H1 (cell line): ENCODE data around the gene ALPL. TPM values are rescaled to one million over a fixed set of nuclear protein-coding genes. Genes with fewer than 3 reads are reported as not detected.

Source experiments
- CTCF ChIA-PET: fragments of 300-600 bp; sonication (Branson Sonifier 250); formaldehyde crosslinking; loops from one replicate; lab custom pipeline; 2021; ENCODE audit not compliant: partially characterized antibody; lab: Charles Lee
- POLR2A ChIA-PET: fragments of 300-600 bp; sonication (Branson Sonifier 250); formaldehyde crosslinking; loops from one replicate; lab custom pipeline; 2021; ENCODE audit warnings: inconsistent platforms; ENCODE audit not compliant: partially characterized antibody; lab: Charles Lee
- DNase-seq, 2 experiments: peaks; one replicate each; pipeline versions ENCODE4 v3.0.0 to v3.0.0-alpha.2; 2010 to 2022; ENCODE audit warnings: low spot score in 2 of 2, low read depth in 1 of 2, mixed read lengths in 1 of 2
- FAIRE-seq: peaks from 2 replicates; lab custom pipeline; 2011; peaks lifted over from hg19 to GRCh38; lab: Jason Lieb, UNC
- H2AFZ ChIP-seq: 2 replicates; pipeline ENCODE4 v1.8.1; 2012; ENCODE audit warnings: low read length, inconsistent platforms
- H2AK5ac ChIP-seq: 2 replicates; pipeline ENCODE4 v1.6.1; 2013; ENCODE audit warnings: low read depth, low read length
- H2BK120ac ChIP-seq: replicated peaks from 2 replicates; pipeline ENCODE3; 2013; ENCODE audit warnings: low read depth, low read length, inconsistent platforms
- H2BK12ac ChIP-seq: 2 replicates; pipeline ENCODE4 v1.6.1; 2013; ENCODE audit warnings: low read depth, low read length
- H2BK15ac ChIP-seq: 2 replicates; pipeline ENCODE4 v1.6.1; 2013; ENCODE audit warnings: low read length
- H2BK20ac ChIP-seq: 2 replicates; pipeline ENCODE4 v1.6.1; 2013; ENCODE audit warnings: low read length
- H2BK5ac ChIP-seq: 2 replicates; pipeline ENCODE4 v1.6.1; 2013; ENCODE audit warnings: low read depth, low read length
- H3K14ac ChIP-seq: 2 replicates; pipeline ENCODE4 v1.6.1; 2013; ENCODE audit warnings: inconsistent platforms; ENCODE audit not compliant: insufficient read length
- H3K18ac ChIP-seq: 2 replicates; pipeline ENCODE4 v1.6.1; 2013; ENCODE audit warnings: low read length; ENCODE audit errors: extremely low read depth
- H3K23ac ChIP-seq: 2 replicates; pipeline ENCODE4 v1.6.1; 2013; ENCODE audit warnings: inconsistent platforms; ENCODE audit not compliant: insufficient read length
- H3K23me2 ChIP-seq: 2 replicates; pipeline ENCODE4 v1.6.1; 2013; ENCODE audit warnings: low read depth, low read length
- H3K27ac ChIP-seq: 2 replicates; pipeline ENCODE4 v1.6.1; 2011; ENCODE audit warnings: low read depth, low read length, inconsistent platforms
- H3K27me3 ChIP-seq, 4 experiments: replicated peaks in 1 of 4; 1 replicate in 1 of 4; 2 replicates in 3 of 4; pipeline versions ENCODE4 v1.6.1 to v1.8.1; 2011 to 2013; ENCODE audit warnings: low read length in 3 of 4, mild to moderate bottlenecking in 3 of 4, inconsistent platforms in 2 of 4, mixed read lengths in 2 of 4, moderate library complexity in 1 of 4; ENCODE audit not compliant: control insufficient read depth in 3 of 4, insufficient read depth in 3 of 4; ENCODE audit errors: extremely low read depth in 1 of 4
- H3K36me3 ChIP-seq, 4 experiments: 2 replicates each; pipeline versions ENCODE4 v1.6.1 to v1.8.1; 2011 to 2013; ENCODE audit warnings: mild to moderate bottlenecking in 4 of 4, low read length in 3 of 4, moderate library complexity in 2 of 4, control low read depth in 1 of 4, inconsistent platforms in 1 of 4; ENCODE audit not compliant: insufficient read depth in 4 of 4, control insufficient read depth in 2 of 4
- H3K4ac ChIP-seq: replicated peaks from 2 replicates; pipeline ENCODE3; 2013; ENCODE audit warnings: low read length, low read depth, mixed read lengths, inconsistent platforms; ENCODE audit not compliant: insufficient read length
- H3K4me1 ChIP-seq, 4 experiments: replicated peaks in 1 of 4; 1 replicate in 1 of 4; 2 replicates in 3 of 4; pipeline versions ENCODE4 v1.6.1 to v1.8.1; 2011 to 2013; ENCODE audit warnings: low read length in 3 of 4, inconsistent platforms in 2 of 4, mixed read lengths in 1 of 4; ENCODE audit not compliant: insufficient read depth in 4 of 4, control insufficient read depth in 3 of 4
- H3K4me2 ChIP-seq, 2 experiments: 2 replicates each; pipeline versions ENCODE4 v1.6.1 to v1.8.1; 2011 to 2013; ENCODE audit warnings: low read depth in 2 of 2, low read length in 2 of 2, control low read depth in 1 of 2, inconsistent platforms in 1 of 2, mild to moderate bottlenecking in 1 of 2; ENCODE audit not compliant: insufficient read depth in 1 of 2
- H3K4me3 ChIP-seq, 4 experiments: fragments of 200-600, 300-600 bp in 1 of 4; sonication (generic), shearing (Covaris generic), sonication (Bioruptor Twin) in 1 of 4; 2 replicates each; pipeline versions ENCODE4 v1.5.1 to v1.8.1; 2011 to 2016; ENCODE audit warnings: low read length in 4 of 4, low read depth in 3 of 4, control low read depth in 2 of 4, inconsistent platforms in 2 of 4, mild to moderate bottlenecking in 2 of 4, mixed read lengths in 1 of 4, moderate library complexity in 1 of 4; ENCODE audit not compliant: insufficient read depth in 2 of 4; ENCODE audit errors: extremely low read depth in 1 of 4
- H3K56ac ChIP-seq: replicated peaks from 2 replicates; pipeline ENCODE3; 2013; ENCODE audit warnings: low read depth, mild to moderate bottlenecking, mixed read lengths, low read length, inconsistent platforms; ENCODE audit not compliant: insufficient read length
- H3K79me1 ChIP-seq: 2 replicates; pipeline ENCODE4 v1.6.1; 2013; ENCODE audit warnings: low read depth, low read length, control low read depth
- H3K79me2 ChIP-seq, 2 experiments: 2 replicates each; pipeline versions ENCODE4 v1.6.1 to v1.8.1; 2012 to 2013; ENCODE audit warnings: low read length in 2 of 2, mild to moderate bottlenecking in 2 of 2, inconsistent platforms in 1 of 2; ENCODE audit not compliant: insufficient read depth in 2 of 2, control insufficient read depth in 1 of 2
- H3K9ac ChIP-seq, 4 experiments: replicated peaks in 1 of 4; 1 replicate in 1 of 4; 2 replicates in 3 of 4; pipeline versions ENCODE4 v1.6.1 to v1.8.1; 2011 to 2013; ENCODE audit warnings: low read depth in 3 of 4, low read length in 3 of 4, control low read depth in 2 of 4, mild to moderate bottlenecking in 2 of 4, moderate library complexity in 2 of 4, inconsistent platforms in 1 of 4; ENCODE audit errors: extremely low read depth in 1 of 4
- H3K9me3 ChIP-seq, 2 experiments: 2 replicates each; pipeline versions ENCODE4 v1.6.1 to v1.8.1; 2012 to 2013; ENCODE audit warnings: mild to moderate bottlenecking in 2 of 2, moderate library complexity in 2 of 2, control low read depth in 1 of 2, inconsistent platforms in 1 of 2, low read depth in 1 of 2, low read length in 1 of 2, mixed read lengths in 1 of 2; ENCODE audit not compliant: insufficient read depth in 2 of 2
- H4K20me1 ChIP-seq, 2 experiments: replicated peaks in 1 of 2; 2 replicates each; pipeline versions ENCODE3 to v1.8.1; 2011 to 2013; ENCODE audit warnings: inconsistent platforms in 2 of 2, low read length in 2 of 2, mild to moderate bottlenecking in 1 of 2; ENCODE audit not compliant: insufficient read depth in 2 of 2, control insufficient read depth in 1 of 2
- H4K5ac ChIP-seq: 2 replicates; pipeline ENCODE4 v1.6.1; 2013; ENCODE audit warnings: low read length, low read depth, mixed read lengths, inconsistent platforms; ENCODE audit not compliant: insufficient read length
- H4K8ac ChIP-seq: 2 replicates; pipeline ENCODE4 v1.8.0; 2013; ENCODE audit warnings: mild to moderate bottlenecking, moderate library complexity, low read length, inconsistent platforms; ENCODE audit not compliant: insufficient read depth; ENCODE audit errors: extremely low read depth
- H4K91ac ChIP-seq: replicated peaks from 2 replicates; pipeline ENCODE3; 2013; ENCODE audit warnings: low read length, mixed read lengths, inconsistent platforms; ENCODE audit not compliant: insufficient read length
- RXRA ChIP-seq: IDR thresholded peaks from 2 replicates; pipeline ENCODE4 v1.6.1; 2011; ENCODE audit warnings: low read depth, mild to moderate bottlenecking, low read length, moderate library complexity; ENCODE audit not compliant: insufficient read depth
- YY1 ChIP-seq: IDR thresholded peaks from 2 replicates; pipeline ENCODE4 v1.6.1; 2011; ENCODE audit warnings: low read depth, mild to moderate bottlenecking, low read length
- WGBS, 2 experiments: shearing (Covaris generic) in 1 of 2; methylation state at CpG; one replicate each; pipeline versions ENCODE4 v1.1.6 to v1.1.7; 2013 to 2015; ENCODE audit warnings: low lambda C conversion rate in 2 of 2, mixed read lengths in 2 of 2, inconsistent platforms in 1 of 2, low coverage in 1 of 2, missing lambda C conversion rate in 1 of 2; ENCODE audit not compliant: insufficient replicate concordance in 2 of 2, insufficient coverage in 1 of 2, insufficient read length in 1 of 2; ENCODE audit errors: extremely low coverage in 1 of 2, missing lambda C conversion rate in 1 of 2; 5-methylcytosine and 5-hydroxymethylcytosine counted together
- polyA plus RNA-seq, 7 experiments: library from polyadenylated mRNA; depleted of rRNA in 3 of 7; stranded (reverse) in 5 of 7; unstranded in 2 of 7; fragments of >200 nt in 5 of 7; fragments of 200-250 nt in 2 of 7; gene quantifications; 1 replicate in 5 of 7; 2 replicates in 1 of 7; 4 replicates in 1 of 7; pipeline versions ENCODE4 v1.2.1 to v1.2.3, GENCODE V29; 2011 to 2013; ENCODE audit warnings: missing spikeins in 2 of 7, mixed read lengths in 2 of 7
- total RNA-seq: library from RNA; stranded (reverse); fragmentation: NEBNext Ultra II Directional; extraction: Animal tissue kit (Norgen Biotek cat#: 25700); gene quantifications from 2 replicates; pipeline ENCODE4 v1.2.1, GENCODE V29; 2021

The ALPL gene
- total and polyA plus RNA-seq, 2 of the 8 experiments (the other 6 are each of a cell fraction or from before 2014, with no cell fraction given): 175 to 362 TPM

- H3K9me3 ChIP-seq: peaks cover 2 to 4% of the 10 kb centered on the region in 2 experiments; a peak in 1 of 4 replicates
- H2AK5ac ChIP-seq: no peak overlapping the region; the same call in 1 of the 2 replicates
- no peak overlapping the region for H3K4me3 ChIP-seq
- no peak overlapping the region for H4K8ac ChIP-seq
- H2BK5ac ChIP-seq: no peak overlapping the region
- H3K56ac ChIP-seq: no peak overlapping the region
- H3K9ac ChIP-seq: no peak overlapping the region; a peak in 2 of 7 replicates
- no peaks in the 10 kb centered on the region for H4K20me1 ChIP-seq
- 86% methylated on average over 7 of the region's 7 CpGs; no CpG with 5 or more reads in 1 of the 2 experiments for WGBS, 2 experiments
- H3K18ac ChIP-seq: no peak overlapping the region
- H3K36me3 ChIP-seq: no peaks in the 10 kb centered on the region
- DNase-seq: no peak
- no peak overlapping the region for H4K91ac ChIP-seq
- H3K23ac ChIP-seq: no peak overlapping the region
- H3K14ac ChIP-seq: no peak overlapping the region
- no peaks in the 10 kb centered on the region for H3K23me2 ChIP-seq
- no peak overlapping the region for H3K27ac ChIP-seq
- no peak for FAIRE-seq
- no peak overlapping the region for H2BK15ac ChIP-seq
- no peak overlapping the region for H4K5ac ChIP-seq
- POLR2A ChIA-PET: interaction anchor here (0.7 to 1.2 kb wide), 4 partner anchors 29 to 45 kb away, joined by 3 read pairs; no protein-coding TSS in a partner anchor
- no peak overlapping the region for H2BK120ac ChIP-seq
- no peaks in the 10 kb centered on the region for H3K79me1 ChIP-seq
- H3K27me3 ChIP-seq: no peaks in the 10 kb centered on the region; a peak in 1 of 7 replicates
- H2BK12ac ChIP-seq: no peak overlapping the region
- peaks cover 7 to 13% (median 10%) of the 10 kb centered on the region in 4 experiments; a peak in 6 of 7 replicates for H3K4me1 ChIP-seq
- no peak overlapping the region for H2AFZ ChIP-seq
- H2BK20ac ChIP-seq: no peak overlapping the region
- no peak overlapping the region for H3K4me2 ChIP-seq
- CTCF ChIA-PET: interaction anchor here (0.8 to 6.6 kb wide), 16 partner anchors 8 to 278 kb away, joined by 3 to 47 read pairs (median 3); partner anchors contain the start of gene ALPL
- no peaks in the 10 kb centered on the region for H3K79me2 ChIP-seq
- no peak overlapping the region for H3K4ac ChIP-seq
- TF ChIP-seq RXRA (no peak), YY1 (no peak)
These were observed 13.9 kb upstream of the ALPL start for GRCh38 chr1:21495225-21495820.
